T-helper 1 cell (primary cell): ENCODE results near the gene MMP2.
A peak's percentile ranks its signal among the peaks of the same experiment; 100 is the strongest.

Experiments
- DNase-seq, 5 donors: peaks; one replicate each; pipeline ENCODE4 v3.0.0-alpha.2; 2012 to 2020

Gene MMP2

DNA sequence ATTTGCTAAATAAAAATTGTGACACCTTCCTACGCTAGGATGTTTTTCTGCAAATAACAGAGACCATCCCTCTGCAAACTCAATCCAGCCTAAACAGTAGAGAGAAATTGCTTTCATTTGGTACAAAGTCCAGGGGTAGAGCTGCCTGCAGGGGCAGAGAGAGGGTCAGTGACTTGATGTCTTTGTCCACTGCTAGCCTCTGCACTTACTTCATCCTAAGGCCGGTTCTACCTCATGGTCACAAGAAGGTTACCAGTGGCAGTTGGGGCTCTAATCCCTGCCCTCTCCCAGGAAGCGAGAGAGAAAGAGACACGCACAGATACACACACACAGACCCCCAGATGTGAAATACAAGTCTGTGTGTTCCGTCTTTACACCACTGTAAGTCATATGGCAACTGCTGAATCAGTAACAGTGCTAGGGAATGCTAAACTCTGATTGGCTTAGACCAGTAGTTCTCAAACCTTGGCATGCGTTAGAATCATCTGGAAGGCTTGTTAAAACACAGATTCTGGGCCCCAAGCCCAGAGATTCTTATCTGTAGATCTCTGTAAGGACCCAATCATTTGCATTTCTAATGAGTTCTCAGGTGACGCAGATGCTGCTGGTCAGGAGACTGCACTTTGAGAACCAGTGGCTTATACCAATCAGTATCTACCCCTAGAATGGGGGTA is 16.8 kb downstream of the MMP2 start:
- DNase-seq = no peak

DNA sequence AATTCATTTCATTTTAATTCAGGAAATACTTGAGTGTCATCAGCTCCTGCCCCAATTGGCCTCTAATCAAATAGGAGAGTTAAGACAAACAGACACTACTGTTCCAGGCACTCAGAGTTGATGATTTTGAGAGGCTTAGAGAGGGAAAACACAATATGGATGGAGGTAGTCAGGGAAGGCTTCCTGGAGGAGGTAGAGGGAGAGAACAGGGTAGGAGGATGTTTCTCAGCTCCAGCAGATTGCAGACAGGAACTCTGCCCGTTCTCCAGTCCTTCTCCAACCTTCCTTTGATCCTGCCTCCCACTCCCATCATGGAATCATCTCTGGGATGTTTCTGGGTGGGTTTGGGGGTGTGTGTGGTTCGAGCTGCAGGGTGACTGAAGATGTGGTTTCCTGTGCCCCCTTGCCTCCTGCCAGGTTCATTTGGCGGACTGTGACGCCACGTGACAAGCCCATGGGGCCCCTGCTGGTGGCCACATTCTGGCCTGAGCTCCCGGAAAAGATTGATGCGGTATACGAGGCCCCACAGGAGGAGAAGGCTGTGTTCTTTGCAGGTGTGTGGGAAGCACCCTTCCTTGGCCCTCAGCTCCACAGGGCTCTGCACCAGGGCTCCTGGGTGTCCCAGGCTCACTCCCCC is 17.6 kb downstream of the MMP2 start:
- DNase-seq = no peak

DNA sequence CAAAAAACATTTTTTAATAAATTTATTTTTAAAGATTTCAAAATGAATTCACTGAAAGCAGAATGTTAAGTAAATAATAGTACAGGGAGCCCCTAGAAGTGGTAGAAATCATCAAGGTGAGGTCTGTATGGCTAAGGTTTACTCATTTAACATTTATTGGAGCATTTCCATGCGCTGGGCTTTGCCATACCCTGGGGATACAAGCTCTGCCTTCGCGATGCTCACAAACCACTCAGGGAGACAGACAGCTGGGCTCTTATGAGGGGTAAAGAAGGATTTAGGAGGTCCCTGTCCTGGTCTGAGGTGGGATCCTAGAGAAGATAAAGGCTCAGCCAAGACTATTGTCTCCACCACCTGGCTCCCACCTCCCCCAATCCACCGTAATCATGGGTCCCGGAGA is 18.6 kb downstream of the MMP2 start:
- no peak for DNase-seq

- DNase-seq = no peak
Observed at GRCh38 chr16:55498101-55498500, 19.1 kb downstream of the MMP2 start.

- DNase-seq = no peak
Observed at GRCh38 chr16:55499281-55499680, 20.3 kb downstream of the MMP2 start.

DNA sequence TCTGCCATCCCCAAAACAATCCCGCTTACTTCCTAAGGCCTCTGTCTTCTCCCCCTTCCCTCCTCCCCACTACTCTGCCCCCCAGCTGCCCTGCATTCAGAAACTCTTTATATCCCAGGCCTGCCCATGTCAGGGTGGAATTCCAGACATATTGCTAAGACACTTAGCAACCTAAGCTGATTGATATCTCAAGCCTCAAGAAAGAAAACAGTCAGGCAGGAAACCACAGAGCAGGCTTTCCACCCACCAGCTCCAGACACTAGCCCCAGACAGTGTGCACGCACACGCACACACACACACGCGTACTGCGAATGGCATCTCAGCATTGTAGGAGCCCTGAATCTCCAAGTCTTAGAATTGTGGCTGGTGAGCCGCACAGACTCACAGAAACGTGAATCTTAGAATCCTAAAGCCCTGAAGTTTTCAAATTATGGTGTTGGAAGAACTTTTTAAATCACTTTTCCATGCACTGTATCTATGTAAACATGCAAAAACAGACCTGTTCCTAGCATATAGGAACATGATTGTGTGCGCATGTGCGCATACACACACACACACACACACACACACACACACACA is 21.0 kb downstream of the MMP2 start:
- DNase-seq = peak in 1 of 5 donors; percentile 37

DNA sequence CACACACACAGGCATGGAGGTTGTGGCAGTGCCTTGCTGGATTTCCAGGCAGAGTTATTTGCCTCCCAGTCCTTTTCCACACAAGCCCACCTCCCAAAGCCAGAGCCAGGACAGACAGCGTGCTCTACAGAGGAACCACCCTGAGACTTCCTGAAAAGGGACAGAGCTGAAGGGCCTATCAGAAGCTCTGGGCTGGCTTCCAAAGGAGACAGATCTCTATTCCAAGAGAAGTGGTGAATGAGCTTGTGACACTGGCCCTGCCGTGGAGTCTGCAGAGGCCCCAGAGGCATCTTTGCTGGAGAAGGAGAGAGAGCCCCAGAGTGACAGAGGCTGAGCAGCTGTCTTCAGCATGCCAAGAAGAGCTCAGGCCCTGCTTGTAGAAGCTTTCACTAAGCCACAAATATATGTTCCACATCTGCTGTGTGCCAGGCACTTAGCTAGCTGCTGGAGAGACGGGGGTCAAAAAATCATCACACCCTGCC is 21.6 kb downstream of the MMP2 start:
- DNase-seq = no peak

DNA sequence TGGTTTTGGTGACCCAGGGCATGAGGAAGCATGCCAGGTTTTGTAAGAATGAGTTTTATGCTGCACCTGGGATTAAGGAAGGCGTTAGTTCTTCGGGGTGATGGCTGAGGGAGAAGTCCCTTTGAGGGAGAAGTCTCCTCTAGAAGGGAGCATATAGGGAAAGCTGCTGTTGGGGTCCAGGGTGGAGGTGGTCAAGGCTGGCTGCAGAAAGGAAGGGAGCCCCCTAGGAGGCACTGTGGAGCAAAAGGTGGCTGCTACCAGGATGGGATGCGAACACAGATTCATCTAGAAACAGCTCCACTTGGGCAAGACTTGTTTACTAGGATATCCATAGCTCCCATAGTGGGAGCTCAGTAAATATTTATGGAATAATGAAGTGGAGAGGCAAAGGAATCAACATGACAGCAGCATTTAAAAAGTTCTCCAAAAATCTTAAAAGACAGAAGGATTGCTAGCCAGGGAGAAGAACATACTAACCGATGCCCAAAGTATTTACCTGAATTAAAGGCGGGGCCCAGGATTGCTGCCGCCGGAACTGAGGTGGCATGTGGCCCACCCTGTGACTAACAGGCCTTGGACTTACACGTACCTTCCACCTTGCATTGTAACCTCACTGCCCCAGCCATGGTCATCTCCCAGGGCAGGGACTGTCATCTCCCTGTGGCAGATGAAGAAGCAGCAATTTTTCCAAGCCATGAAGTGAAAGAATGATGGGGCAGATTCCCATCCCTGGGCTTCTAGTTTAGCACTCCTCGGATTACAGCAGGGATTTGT is 22.7 kb downstream of the MMP2 start:
- DNase-seq = no peak

DNA sequence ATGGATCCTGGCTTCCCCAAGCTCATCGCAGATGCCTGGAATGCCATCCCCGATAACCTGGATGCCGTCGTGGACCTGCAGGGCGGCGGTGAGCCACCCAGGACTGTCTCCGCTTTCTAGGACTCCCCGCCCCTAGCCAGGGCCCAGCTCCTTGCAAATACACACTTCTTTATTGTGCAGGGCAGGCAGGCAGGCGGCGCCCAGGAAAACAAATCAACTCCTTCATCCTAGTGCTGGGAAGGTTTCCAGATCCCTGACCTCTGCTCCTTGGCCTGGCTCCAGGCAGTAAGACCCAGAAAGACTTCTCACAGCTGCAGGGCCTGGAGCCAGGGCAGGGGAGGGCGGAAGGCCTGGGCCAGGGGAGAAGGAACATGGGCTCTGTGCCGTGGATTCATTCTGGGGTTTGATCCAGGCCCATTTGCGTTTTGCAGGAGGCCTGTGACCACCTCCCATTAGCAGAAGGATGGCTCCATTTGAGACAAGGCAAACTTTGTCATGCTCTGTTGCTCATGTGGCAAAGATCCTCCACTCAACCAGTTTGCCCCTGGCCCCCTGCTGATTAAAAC is 23.9 kb downstream of the MMP2 start:
- DNase-seq = no peak

DNA sequence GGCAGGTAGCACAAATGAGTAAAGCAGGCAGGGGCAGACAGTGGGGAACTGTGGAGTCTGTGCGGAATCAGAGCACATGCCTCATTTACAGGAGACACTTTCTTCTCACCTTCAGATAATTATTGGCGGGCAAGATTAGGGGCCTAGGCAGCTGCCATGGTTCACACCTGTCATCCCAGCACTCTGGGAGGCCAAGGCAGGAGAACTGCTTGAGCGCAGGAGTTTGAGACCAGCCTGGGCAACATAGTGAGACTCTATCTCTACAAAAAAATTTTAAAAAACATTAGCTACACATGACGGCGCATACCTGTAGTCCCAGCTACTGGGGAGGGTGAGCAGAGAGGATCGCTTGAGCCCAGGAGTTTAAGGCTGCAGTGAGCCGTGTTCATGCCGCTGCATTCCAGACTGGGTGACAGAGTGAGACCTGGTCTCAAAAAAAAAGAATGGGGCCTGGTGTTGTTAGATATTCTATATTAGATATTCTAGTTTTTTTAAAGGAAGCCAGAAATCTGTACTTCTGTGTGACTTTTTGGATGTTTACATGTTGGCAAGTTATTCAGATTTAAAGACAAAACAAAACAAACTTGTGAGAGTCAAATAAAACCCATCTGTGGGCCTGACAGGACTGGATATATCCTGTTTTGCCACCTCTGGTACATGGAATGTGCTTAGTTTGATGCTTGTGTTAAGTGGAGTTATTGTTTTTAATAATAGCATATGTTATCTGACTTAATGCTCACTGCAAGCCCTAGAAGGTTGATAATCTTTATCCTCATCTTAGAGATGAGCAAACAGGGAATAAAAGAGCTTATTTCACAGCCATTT is 24.9 kb downstream of the MMP2 start:
- DNase-seq = no peak

DNA sequence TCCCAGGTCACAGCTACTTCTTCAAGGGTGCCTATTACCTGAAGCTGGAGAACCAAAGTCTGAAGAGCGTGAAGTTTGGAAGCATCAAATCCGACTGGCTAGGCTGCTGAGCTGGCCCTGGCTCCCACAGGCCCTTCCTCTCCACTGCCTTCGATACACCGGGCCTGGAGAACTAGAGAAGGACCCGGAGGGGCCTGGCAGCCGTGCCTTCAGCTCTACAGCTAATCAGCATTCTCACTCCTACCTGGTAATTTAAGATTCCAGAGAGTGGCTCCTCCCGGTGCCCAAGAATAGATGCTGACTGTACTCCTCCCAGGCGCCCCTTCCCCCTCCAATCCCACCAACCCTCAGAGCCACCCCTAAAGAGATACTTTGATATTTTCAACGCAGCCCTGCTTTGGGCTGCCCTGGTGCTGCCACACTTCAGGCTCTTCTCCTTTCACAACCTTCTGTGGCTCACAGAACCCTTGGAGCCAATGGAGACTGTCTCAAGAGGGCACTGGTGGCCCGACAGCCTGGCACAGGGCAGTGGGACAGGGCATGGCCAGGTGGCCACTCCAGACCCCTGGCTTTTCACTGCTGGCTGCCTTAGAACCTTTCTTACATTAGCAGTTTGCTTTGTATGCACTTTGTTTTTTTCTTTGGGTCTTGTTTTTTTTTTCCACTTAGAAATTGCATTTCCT is 26.5 kb downstream of the MMP2 start:
- no peak for DNase-seq

GRCh38 chr16:55506083-55506482 is 27.1 kb downstream of the MMP2 start:
- DNase-seq = no peak

DNA sequence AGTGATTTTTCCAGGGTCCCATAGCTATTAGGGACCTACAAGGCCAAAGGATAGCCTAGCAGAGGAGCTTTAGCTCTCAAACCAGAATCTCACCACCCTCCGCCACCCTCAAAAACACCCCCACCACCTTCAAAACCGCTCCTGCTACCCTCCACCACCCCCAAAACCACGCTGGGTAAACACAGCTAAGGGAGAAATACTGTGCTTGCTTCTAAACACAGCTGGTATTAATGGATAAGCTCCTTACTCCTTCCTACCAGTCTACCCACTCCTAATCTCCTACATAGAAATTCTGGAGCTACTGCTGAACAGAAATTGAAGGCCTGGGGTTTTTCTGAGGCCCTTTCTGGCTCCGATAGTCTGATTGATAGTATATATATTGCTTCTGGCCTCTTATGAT is 27.7 kb downstream of the MMP2 start:
- no peak for DNase-seq

- no peak for DNase-seq
Observed at GRCh38 chr16:55508271-55508921, 29.4 kb downstream of the MMP2 start.

DNA sequence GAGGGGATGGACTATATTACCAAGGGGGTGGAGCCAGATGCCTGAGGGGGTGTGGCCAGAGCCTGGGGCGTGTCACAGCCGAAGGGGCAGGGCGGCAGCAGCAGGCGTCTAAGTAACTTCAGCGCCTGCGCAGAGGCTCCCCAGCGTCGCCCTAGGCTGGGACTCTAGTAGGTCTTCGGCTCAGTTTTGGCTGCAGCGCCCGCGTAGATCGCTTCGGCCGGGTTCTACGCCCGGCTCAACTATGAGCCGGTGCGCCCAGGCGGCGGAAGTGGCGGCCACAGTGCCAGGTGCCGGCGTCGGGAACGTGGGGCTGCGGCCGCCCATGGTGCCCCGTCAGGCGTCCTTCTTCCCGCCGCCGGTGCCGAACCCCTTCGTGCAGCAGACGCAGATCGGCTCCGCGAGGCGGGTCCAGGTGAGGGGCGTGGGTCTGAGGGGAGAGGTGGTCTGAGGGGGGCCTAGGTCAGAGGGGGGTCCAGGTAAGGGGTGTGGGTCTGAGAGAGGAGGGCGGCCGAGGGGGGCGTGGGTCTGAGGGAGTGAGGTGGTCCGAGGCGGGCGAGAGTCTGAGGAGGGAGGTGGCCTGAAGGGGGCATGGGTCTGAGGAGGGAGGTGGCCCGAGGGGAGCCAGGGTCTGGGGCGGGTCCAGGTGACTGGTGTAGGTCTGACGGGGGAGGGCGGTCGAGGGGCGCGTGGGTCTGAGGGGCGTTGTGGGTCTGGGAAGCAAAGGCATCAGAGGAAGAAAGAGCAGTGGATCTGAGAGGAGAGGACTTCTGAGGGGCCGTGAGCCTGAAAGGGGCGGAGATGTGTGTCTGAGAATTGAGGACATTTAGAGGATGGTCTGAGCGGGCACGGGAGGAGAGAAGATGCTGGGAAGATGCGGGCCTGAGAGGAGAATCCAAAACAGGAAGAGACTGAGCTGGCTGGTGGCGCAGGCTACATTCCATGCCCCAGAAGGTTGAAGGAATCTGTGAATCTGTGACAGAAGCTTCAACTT is 30.2 kb downstream of the MMP2 start, which contains the start of gene LPCAT2:
TSS of gene LPCAT2 (plus strand) at position 132 of the 991 bp plus-strand sequence. CDS start at position 242, 110 bp downstream.
- DNase-seq = peak in 1 of 5 donors; percentile 39

DNA sequence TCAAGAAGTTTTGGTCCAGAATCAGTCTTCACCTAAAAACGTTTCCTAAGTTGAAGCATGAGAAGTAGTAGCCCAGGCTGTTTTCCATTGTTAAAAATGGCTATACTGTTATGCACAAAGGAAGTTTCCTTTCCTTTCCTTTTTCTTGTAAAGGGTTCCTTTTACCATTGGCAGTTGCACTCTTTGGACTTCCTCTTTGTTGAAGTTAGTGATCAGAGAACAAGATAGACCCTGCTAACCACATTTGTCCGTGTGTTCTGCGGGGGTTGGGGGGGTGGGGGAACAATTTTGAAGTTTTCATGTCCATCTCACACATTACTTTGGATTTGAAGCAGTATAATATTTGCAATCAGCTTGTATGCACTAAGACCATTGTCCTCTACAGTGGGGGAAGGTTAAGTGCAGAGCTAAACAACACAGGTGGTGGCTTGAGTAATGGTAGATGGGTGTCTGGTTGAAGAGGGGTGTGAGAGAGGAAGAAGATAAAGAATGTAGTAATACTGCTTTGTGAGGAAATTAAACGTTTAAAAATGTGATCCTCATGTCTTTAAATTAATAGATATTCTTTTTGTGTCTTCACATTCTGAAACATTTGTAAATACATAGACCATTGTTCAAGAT is 31.3 kb downstream of the MMP2 start:
- DNase-seq = no peak

DNA sequence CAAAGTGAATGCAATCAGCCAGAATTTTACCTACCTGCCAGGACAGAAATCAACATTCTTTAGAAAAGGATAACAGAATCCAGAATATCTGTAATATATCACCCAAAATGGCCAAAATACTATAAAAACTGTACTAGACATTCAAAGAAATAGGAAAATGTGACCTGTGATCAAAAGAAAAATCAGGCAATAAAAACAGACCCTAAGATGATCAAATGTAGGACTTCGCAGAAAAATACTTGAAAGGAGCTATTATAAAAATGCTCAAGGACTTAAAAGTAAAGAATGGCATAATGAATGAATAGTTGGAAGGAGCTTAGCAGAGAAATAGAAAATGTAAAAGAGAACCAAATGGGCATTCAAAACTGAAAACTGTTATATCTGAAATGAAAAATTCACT is 33.9 kb downstream of the MMP2 start:
- DNase-seq = no peak

DNA sequence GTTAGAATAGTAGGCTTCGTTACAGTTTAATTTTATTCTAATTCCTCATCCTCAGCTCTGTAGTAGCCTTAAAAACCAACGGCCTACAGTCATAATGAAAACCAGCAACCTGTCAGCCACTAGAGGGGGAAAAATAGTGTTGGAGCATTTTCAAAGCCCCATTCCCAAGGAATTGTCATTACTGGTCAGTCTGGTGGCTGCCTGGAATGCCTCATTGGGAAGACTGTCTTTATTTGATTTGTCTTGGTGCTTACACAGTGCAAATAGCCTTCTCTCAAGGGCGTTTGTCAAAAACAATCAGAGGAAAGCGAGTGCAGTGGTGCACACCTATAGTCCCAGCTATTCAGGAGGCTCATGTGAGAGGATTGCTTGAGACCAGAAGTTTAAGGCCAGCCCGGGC is 34.6 kb downstream of the MMP2 start:
- DNase-seq = no peak

- DNase-seq = no peak
Observed at GRCh38 chr16:55515111-55515510, 36.1 kb downstream of the MMP2 start.
